Neural progenitor cell (in vitro differentiated cells): ENCODE results near the gene HOXC10. TPM values are rescaled to one million over a fixed set of nuclear protein-coding genes. Genes with fewer than 3 reads are reported as not detected.

Experiments used
- DNase-seq: peaks from one replicate; pipeline ENCODE4 v3.0.0-alpha.2; 2016; ENCODE audit warnings: low spot score
- H2AFZ ChIP-seq: fragments of 200-600 bp; sonication (generic); replicated peaks from 2 replicates; pipeline ENCODE4 v1.6.1; 2016; ENCODE audit warnings: antibody characterized with exemption
- H3F3A ChIP-seq: fragments of 200-600 bp; sonication (generic); 2 replicates; pipeline ENCODE4 v1.6.1; 2016; ENCODE audit warnings: antibody characterized with exemption, low read depth
- H3K27ac ChIP-seq: fragments of 200-600 bp; sonication (generic); 2 replicates; pipeline ENCODE4 v1.5.1; 2016; ENCODE audit warnings: mild to moderate bottlenecking
- H3K27me3 ChIP-seq: fragments of 200-600 bp; sonication (generic); 2 replicates; pipeline ENCODE4 v1.6.1; 2016; ENCODE audit warnings: mild to moderate bottlenecking, moderate library complexity
- H3K36me3 ChIP-seq: fragments of 200-600 bp; sonication (generic); 2 replicates; pipeline ENCODE4 v1.5.1; 2016
- H3K4me1 ChIP-seq: fragments of 200-600 bp; sonication (generic); 2 replicates; pipeline ENCODE4 v1.6.1; 2016; ENCODE audit warnings: mixed run types
- H3K4me2 ChIP-seq: fragments of 200-600 bp; sonication (generic); 2 replicates; pipeline ENCODE4 v1.6.1; 2016
- H3K4me3 ChIP-seq: fragments of 200-600 bp; sonication (generic); 2 replicates; pipeline ENCODE4 v1.5.1; 2016
- H3K79me2 ChIP-seq: fragments of 200-600 bp; sonication (generic); 2 replicates; pipeline ENCODE4 v1.6.1; 2016; ENCODE audit warnings: low read depth
- H3K9ac ChIP-seq: fragments of 200-600 bp; sonication (generic); 2 replicates; pipeline ENCODE4 v1.6.1; 2016
- H3K9me3 ChIP-seq: fragments of 200-600 bp; sonication (generic); 2 replicates; pipeline ENCODE4 v1.5.1; 2016; ENCODE audit warnings: low read depth
- H4K20me1 ChIP-seq: fragments of 200-600 bp; sonication (generic); 2 replicates; pipeline ENCODE4 v1.6.1; 2016; ENCODE audit warnings: low read depth
- H3K27ac Mint-ChIP-seq: 3 replicates; pipeline ENCODE4 v1.8.0; 2021; ENCODE audit warnings: mixed read lengths
- H3K27me3 Mint-ChIP-seq: 2 replicates; pipeline ENCODE4 v1.8.0; 2022; ENCODE audit warnings: low read depth, mild to moderate bottlenecking, inconsistent platforms, moderate library complexity, mixed read lengths; ENCODE audit not compliant: insufficient read depth
- H3K36me3 Mint-ChIP-seq: 3 replicates; pipeline ENCODE4 v1.8.0; 2021; ENCODE audit warnings: mixed read lengths
- H3K4me1 Mint-ChIP-seq: 3 replicates; pipeline ENCODE4 v1.8.0; 2021; ENCODE audit warnings: mixed read lengths
- H3K4me3 Mint-ChIP-seq: 3 replicates; pipeline ENCODE4 v1.8.0; 2021; ENCODE audit warnings: mild to moderate bottlenecking, moderate library complexity, mixed read lengths
- H3K9me3 Mint-ChIP-seq: 3 replicates; pipeline ENCODE4 v1.8.0; 2020; ENCODE audit warnings: mixed read lengths
- CTCF ChIP-seq: fragments of 200-600 bp; sonication (generic); IDR thresholded peaks from 2 replicates; pipeline ENCODE4 v1.5.1; 2017; ENCODE audit warnings: antibody characterized with exemption, mild to moderate bottlenecking
- EZH2 ChIP-seq: fragments of 200-600 bp; sonication (generic); IDR thresholded peaks from 2 replicates; pipeline ENCODE4 v1.6.1; 2017; ENCODE audit warnings: antibody characterized with exemption, mild to moderate bottlenecking, moderate library complexity
- EZH2phosphoT487 ChIP-seq: fragments of 200-600 bp; sonication (generic); IDR thresholded peaks from 2 replicates; pipeline ENCODE4 v1.6.1; 2017; ENCODE audit warnings: antibody characterized with exemption
- total RNA-seq: library from RNA; depleted of rRNA; stranded (reverse); fragments of >200 nt; gene quantifications from 2 replicates; pipeline ENCODE4 v1.2.3, GENCODE V29; 2015; ENCODE audit warnings: low replicate concordance

The HOXC10 gene
- total RNA-seq, 1 donor from 2014 or later, result not detected

- no peak for DNase-seq
- peaks cover 100% of the 10 kb centered on the region for H3K27me3 ChIP-seq
- no peaks in the 10 kb centered on the region for H3K79me2 ChIP-seq
- H3K4me1 ChIP-seq, result no peaks in the 10 kb centered on the region
- Mint-ChIP-seq H3K4me3 (no peak overlapping the region), H3K4me1 (no peaks in the 10 kb centered on the region), H3K36me3 (no peaks in the 10 kb centered on the region), H3K9me3 (peaks cover 5% of the 10 kb centered on the region), H3K27me3 (peaks cover 92% of the 10 kb centered on the region), H3K27ac (no peak overlapping the region)
- H4K20me1 ChIP-seq, result peaks cover 75% of the 10 kb centered on the region
- H3K4me3 ChIP-seq, result no peak overlapping the region
- H3K9me3 ChIP-seq, result no peaks in the 10 kb centered on the region
- no peak overlapping the region for H2AFZ ChIP-seq
- H3K36me3 ChIP-seq, result no peaks in the 10 kb centered on the region
- H3F3A ChIP-seq, result no peaks in the 10 kb centered on the region
- no peak overlapping the region for H3K4me2 ChIP-seq
- no peak overlapping the region for H3K9ac ChIP-seq
- TF ChIP-seq EZH2, result no peak
- TF ChIP-seq EZH2phosphoT487, result no peak
- no peak for TF ChIP-seq CTCF
- H3K27ac ChIP-seq, result no peak overlapping the region
Measured at GRCh38 chr12:53976172-53976822, 8.6 kb upstream of the HOXC10 start.

- H3K27me3 Mint-ChIP-seq, result peaks cover 92% of the 10 kb centered on the region
- Histone ChIP-seq H3K4me2 (no peak overlapping the region), H3K36me3 (no peaks in the 10 kb centered on the region), H3K27me3 (peaks cover 100% of the 10 kb centered on the region), H3K9me3 (no peaks in the 10 kb centered on the region), H3K4me1 (no peaks in the 10 kb centered on the region), H3F3A (no peaks in the 10 kb centered on the region), H2AFZ (no peak overlapping the region), H3K27ac (no peak overlapping the region), H3K79me2 (no peaks in the 10 kb centered on the region), H3K4me3 (no peak overlapping the region), H3K9ac (no peak overlapping the region), H4K20me1 (peaks cover 75% of the 10 kb centered on the region)
- DNase-seq, result no peak
- H3K4me3 Mint-ChIP-seq, result no peak overlapping the region
- no peak for TF ChIP-seq CTCF
- TF ChIP-seq EZH2, result peak; percentile 58
- peak; percentile 52 for TF ChIP-seq EZH2phosphoT487
- peaks cover 5% of the 10 kb centered on the region for H3K9me3 Mint-ChIP-seq
- no peaks in the 10 kb centered on the region for H3K36me3 Mint-ChIP-seq
- H3K4me1 Mint-ChIP-seq, result no peaks in the 10 kb centered on the region
- H3K27ac Mint-ChIP-seq, result no peak overlapping the region
Measured at GRCh38 chr12:53976823-53977595, 7.9 kb upstream of the HOXC10 start.

- Mint-ChIP-seq H3K27me3 (peaks cover 92% of the 10 kb centered on the region), H3K9me3 (peaks cover 5% of the 10 kb centered on the region), H3K27ac (no peak overlapping the region), H3K4me3 (no peak overlapping the region), H3K4me1 (no peaks in the 10 kb centered on the region), H3K36me3 (no peaks in the 10 kb centered on the region)
- H3K4me3 ChIP-seq, result no peak overlapping the region
- no peaks in the 10 kb centered on the region for H3K9me3 ChIP-seq
- no peak overlapping the region for H3K4me2 ChIP-seq
- TF ChIP-seq EZH2phosphoT487 (no peak), EZH2 (peak; percentile 18), CTCF (no peak)
- H3K27me3 ChIP-seq, result peaks cover 100% of the 10 kb centered on the region
- H3K9ac ChIP-seq, result no peak overlapping the region
- H2AFZ ChIP-seq, result no peak overlapping the region
- H3F3A ChIP-seq, result no peaks in the 10 kb centered on the region
- H3K27ac ChIP-seq, result no peak overlapping the region
- peaks cover 75% of the 10 kb centered on the region for H4K20me1 ChIP-seq
- H3K36me3 ChIP-seq, result no peaks in the 10 kb centered on the region
- DNase-seq, result no peak
- H3K79me2 ChIP-seq, result no peaks in the 10 kb centered on the region
- no peaks in the 10 kb centered on the region for H3K4me1 ChIP-seq
Measured at GRCh38 chr12:53977596-53978445, 7.1 kb upstream of the HOXC10 start.
